Upper lobe of left lung (tissue), 4 donors: ENCODE data around the gene APOL3.

ENCODE experiments used
- CTCF ChIP-seq, 6 experiments: fragments of 450-650 bp in 4 of 6; fragments of 200-600 bp in 2 of 6; sonication (generic) in 2 of 6; IDR thresholded peaks; one replicate each; pipeline ENCODE4 v1.5.1; 2016 to 2019; ENCODE audit warnings: antibody characterized with exemption in 6 of 6
- POLR2AphosphoS5 ChIP-seq, 2 donors: sonication (generic); formaldehyde crosslinking; IDR thresholded peaks; one replicate each; pipeline ENCODE4 v1.5.1; 2017; ENCODE audit warnings: antibody characterized with exemption in 2 of 2

GRCh38 chr22:36198536-36198935, 38.0 kb upstream of the APOL3 start:
- no peak for TF ChIP-seq POLR2AphosphoS5 (IDR thresholded peaks at IDR 0.05)
- TF ChIP-seq CTCF (IDR thresholded peaks at IDR 0.05): no peak
